ENCODE data around the gene HSD11B1L.

The HSD11B1L gene

GRCh38 chr19:5666921-5667610 is 13.8 kb upstream of the HSD11B1L start:
- in situ Hi-C loops (cut with MboI; ENCODE audit: low sequenced_read_pairs), result no loop called here

DNA sequence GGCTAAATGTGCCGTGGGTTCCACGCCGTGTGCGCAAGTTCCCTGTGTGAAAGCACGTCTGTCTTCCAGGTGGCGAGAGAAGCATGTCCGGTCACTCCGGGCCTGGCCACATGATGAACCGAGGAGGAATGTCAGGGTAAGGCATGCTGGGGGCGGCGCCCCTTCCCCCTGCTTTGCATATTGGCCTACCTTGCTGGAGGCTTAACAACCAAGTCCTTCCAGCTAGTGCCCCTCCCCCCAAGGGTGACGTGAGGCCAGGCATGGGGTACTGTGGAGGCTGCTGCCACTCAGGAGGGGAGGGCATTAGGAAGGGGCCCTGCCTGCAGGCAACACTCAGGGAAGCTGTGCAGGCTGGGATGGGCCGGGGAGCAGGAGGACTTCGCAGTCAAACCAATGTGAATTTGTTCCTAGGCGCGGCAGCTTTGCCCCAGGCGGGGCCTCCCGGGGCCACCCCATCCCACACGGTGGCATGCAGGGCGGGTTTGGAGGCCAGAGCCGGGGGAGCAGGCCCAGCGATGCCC is 13.0 kb upstream of the HSD11B1L start:
- in situ Hi-C loops (cut with MboI; ENCODE audit: low sequenced_read_pairs), result no loop called here

- in situ Hi-C loops (cut with MboI; ENCODE audit: low sequenced_read_pairs), result no loop called here
Observed at GRCh38 chr19:5669212-5669611, 11.6 kb upstream of the HSD11B1L start.

DNA sequence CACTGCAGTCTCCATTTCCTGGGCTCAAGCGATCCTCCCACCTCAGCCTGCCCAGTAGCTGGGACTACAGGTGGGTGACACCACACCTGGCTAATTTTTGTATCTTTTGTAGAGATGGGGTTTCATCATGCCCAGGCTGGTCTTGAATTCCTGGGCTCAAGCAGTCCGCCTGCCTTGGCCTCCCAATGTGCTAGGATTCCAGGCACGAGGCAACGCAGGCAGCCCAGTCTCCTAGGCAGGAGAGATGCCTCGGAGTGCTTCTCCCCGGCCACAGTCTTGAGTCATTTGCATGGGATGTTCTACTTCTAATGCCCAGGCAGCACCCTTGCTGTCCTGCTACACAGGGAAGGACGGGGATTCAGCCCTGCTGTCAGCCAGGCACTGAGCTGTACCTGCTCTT is 9.2 kb upstream of the HSD11B1L start:
- in situ Hi-C loops (cut with MboI; ENCODE audit: low sequenced_read_pairs), result no loop called here

DNA sequence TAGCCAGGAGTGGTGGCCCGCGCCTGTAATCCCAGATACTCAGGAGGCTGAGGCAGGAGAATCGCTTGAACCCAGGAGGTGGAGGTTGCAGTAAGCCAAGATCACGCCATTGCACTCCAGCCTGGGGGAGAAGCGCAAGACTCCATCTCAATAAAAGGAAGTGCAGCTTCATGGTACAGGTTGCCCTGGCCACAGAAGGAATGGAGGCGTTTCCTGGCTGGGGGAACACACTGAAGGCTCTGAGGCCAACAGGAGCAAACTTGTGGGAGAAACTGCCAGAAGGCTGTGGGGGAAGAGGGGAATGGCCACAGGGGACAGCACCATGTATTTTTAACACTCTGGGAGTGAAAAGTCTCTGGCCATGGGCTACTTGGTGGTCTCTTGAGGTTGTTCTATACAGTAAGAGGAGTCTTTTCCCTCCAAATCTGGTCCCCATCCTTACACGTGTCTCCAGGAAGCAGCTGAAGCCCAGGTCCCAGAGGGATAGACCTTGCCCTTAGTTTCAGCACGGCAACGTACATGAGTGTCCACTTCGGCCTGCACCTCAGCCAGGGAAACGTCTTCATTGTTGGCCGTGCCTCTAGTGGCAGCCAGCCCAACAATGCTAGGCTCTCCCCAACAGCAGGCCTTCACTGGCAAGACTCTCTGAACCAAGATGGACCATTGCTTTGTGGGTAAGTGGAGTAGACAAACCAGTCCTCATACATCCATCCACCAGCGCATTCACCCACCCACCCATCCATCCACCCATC is 7.9 kb upstream of the HSD11B1L start:
- in situ Hi-C loops (cut with MboI; ENCODE audit: low sequenced_read_pairs), result no loop called here

- in situ Hi-C loops (cut with MboI; ENCODE audit: low sequenced_read_pairs), result no loop called here
Observed at GRCh38 chr19:5673752-5674151, 7.1 kb upstream of the HSD11B1L start.

GRCh38 chr19:5674714-5675113 is 6.1 kb upstream of the HSD11B1L start:
- in situ Hi-C loops (cut with MboI; ENCODE audit: low sequenced_read_pairs), result no loop called here

GRCh38 chr19:5676105-5676771 is 4.6 kb upstream of the HSD11B1L start:
- in situ Hi-C loops (cut with MboI; ENCODE audit: low sequenced_read_pairs), result no loop called here

DNA sequence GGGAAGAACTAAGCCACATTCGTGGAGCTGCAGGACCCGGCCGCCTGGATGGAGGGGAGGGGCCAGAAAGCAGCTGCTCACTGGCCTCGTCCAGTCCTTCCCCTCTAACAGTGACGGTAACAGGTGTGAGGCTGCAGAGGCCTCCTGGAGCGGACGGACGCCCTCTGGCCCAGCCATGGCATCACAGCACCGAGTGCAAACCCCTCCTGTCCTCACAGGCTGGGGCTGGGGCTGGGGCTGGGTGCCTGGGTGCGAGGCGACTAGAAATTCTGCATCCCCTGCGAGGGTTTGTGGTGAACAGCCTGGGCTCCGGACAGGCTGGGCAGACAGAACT is 4.1 kb upstream of the HSD11B1L start:
- in situ Hi-C loops (cut with MboI; ENCODE audit: low sequenced_read_pairs), result no loop called here

- in situ Hi-C loops (cut with MboI; ENCODE audit: low sequenced_read_pairs), result no loop called here
Observed at GRCh38 chr19:5677136-5677535, 3.7 kb upstream of the HSD11B1L start.

GRCh38 chr19:5677580-5677979 is 3.2 kb upstream of the HSD11B1L start:
- in situ Hi-C loops (cut with MboI; ENCODE audit: low sequenced_read_pairs), result no loop called here

DNA sequence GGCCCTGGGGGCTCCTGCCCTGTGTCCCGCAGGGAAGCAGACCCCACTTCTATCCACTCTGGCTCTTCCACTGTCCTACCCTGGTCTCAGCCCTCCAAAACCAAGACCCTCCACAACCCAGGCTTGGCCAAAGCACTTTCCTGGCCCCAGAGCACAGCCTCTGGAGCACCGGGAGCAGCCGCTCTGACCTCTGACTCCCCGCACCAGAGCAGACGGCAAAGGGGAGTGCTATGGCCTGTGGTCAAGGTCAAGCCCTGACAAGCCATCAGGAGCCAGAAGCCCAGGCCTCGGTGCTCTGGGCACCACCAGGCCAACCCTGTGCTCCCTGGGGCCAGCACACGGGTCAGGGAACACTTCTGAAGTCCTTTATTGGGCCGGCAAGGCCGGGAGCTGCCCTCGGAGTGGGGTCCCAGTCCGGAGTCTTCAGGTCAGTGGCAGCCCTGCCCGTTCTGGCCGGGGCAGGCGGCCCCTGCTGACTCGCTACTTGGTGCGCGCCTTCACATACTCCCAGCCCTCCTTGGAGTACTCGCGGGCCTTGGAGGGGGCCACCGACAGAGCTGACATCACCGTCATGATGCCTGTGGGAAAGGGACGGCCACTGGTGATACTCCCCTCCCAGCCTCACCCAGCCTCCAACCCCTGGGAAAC is 2.6 kb upstream of the HSD11B1L start:
- in situ Hi-C loops (cut with MboI; ENCODE audit: low sequenced_read_pairs), result no loop called here

GRCh38 chr19:5679289-5680083 is 1.3 kb upstream of the HSD11B1L start:
- in situ Hi-C loops (cut with MboI; ENCODE audit: low sequenced_read_pairs), result no loop called here

GRCh38 chr19:5680084-5680436 is 767 bp upstream of the HSD11B1L start:
- in situ Hi-C loops (cut with MboI; ENCODE audit: low sequenced_read_pairs), result no loop called here

GRCh38 chr19:5681391-5682106 is 722 bp downstream of the HSD11B1L start:
- in situ Hi-C loops (cut with MboI; ENCODE audit: low sequenced_read_pairs), result no loop called here

GRCh38 chr19:5682107-5682482 is 1.3 kb downstream of the HSD11B1L start:
- in situ Hi-C loops (cut with MboI; ENCODE audit: low sequenced_read_pairs), result no loop called here

DNA sequence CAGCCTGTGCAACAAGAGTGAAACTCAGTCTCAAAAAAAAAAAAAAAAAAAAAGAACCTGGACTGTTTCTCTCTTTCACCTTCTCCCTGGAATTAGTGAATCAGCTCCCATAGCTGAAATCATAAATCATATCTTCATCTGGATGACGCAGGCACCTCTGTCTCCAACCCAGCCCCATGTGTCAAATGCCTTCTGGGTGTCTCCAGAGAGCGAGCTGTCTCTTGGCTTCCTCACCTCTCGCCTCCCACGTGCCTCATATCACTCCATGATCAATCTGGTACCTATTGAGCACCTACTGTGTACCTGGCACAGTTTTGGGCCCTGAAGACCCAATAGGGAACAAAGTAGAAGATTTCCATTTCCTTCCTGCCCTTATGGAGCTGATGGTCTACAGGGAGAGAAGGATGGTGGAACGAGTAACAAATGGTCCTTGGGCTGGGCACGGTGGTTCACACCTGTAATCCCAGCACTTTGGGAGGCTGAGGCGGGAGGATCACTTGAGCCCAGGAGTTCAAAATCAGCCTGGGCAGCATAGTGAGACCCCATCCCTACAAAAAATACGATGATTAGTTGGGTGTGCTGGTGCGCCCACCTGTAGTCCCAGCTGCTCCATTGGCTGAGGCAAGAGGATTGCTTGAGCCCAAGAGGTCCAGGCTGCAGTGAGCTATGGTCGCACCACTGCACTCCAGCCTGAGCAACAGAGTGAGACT is 2.5 kb downstream of the HSD11B1L start:
- in situ Hi-C loops (cut with MboI; ENCODE audit: low sequenced_read_pairs), result no loop called here

DNA sequence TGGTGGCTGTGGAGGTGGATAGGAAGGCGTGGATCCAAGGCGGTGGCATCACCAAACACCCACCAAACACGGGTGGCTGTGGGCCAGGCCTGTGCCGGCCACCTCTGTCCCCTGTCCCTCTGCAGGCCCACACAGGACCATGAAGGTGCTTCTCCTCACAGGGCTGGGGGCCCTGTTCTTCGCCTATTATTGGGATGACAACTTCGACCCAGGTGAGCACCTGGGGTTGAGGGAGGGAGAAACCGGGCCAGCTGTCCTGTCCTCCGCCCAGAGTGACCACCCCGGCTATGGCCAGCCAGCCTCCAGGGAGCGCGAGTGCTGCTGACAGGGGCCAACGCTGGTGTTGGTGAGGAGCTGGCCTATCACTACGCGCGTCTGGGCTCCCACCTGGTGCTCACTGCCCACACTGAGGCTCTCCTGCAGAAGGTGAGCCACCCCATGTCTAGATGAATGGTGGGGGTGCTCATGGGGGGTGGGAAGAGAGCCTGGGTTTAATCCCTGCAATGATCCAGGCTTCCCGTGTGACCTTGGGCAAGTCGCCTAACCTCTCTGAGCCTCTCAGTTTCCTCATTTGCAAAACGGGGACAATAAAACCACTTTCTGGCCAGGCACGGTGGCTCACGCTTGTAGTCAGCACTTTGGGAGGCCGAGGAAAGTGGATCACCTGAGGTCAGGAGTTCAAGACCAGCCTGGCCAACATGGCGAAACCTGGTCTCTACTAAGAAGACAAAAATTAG is 4.0 kb downstream of the HSD11B1L start:
- in situ Hi-C loops (cut with MboI; ENCODE audit: low sequenced_read_pairs), result no loop called here

DNA sequence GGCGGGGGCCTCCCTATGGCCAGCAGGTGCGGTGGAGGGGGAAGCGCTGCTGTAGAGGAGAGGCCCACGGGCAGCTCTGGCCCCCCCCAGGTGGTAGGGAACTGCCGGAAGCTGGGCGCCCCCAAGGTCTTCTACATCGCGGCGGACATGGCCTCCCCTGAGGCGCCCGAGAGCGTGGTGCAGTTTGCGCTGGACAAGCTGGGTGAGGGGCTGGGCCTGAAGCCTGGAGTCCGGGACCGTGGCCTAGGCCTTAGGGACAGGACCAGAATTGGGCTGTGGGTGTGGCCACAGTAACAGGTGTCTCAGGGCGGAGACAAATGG is 5.5 kb downstream of the HSD11B1L start:
- in situ Hi-C loops (cut with MboI; ENCODE audit: low sequenced_read_pairs), result no loop called here

All from HL-60/S4 treated with retinoic acid at 250 ng/mL for 4 days and 3 days (cell line).